HL-60 (cell line): ENCODE measurements around the gene CLCNKB.

Experiments
- DNase-seq, 2 experiments: peaks; one replicate each; pipeline ENCODE4 v3.0.0-alpha.2; 2010 to 2020; ENCODE audit warnings: low read depth in 1 of 2, low spot score in 1 of 2
- H3K27ac ChIP-seq: fragments of 250-450 bp; sonication (Bioruptor Pico); replicated peaks from 2 replicates; pipeline ENCODE4 v1.5.1; 2020; ENCODE audit warnings: mild to moderate bottlenecking, moderate library complexity
- H3K27me3 ChIP-seq: fragments of 250-450 bp; sonication (Bioruptor Pico); 2 replicates; pipeline ENCODE4 v1.5.1; 2021; ENCODE audit warnings: mild to moderate bottlenecking, moderate library complexity; ENCODE audit not compliant: insufficient read depth, poor library complexity, severe bottlenecking
- H3K4me3 ChIP-seq: replicated peaks from 2 replicates; pipeline ENCODE4 v1.5.1; 2011; ENCODE audit warnings: mild to moderate bottlenecking, control low read depth, low read length; ENCODE audit not compliant: insufficient read depth
- CTCF ChIP-seq: IDR thresholded peaks from one replicate; pipeline ENCODE4 v1.5.1; 2011; ENCODE audit warnings: low read length, control low read depth, inconsistent platforms; ENCODE audit not compliant: insufficient read depth
- GABPA ChIP-seq: IDR thresholded peaks from 2 replicates; pipeline ENCODE4 v1.6.1; 2012; ENCODE audit warnings: low read depth
- POLR2AphosphoS5 ChIP-seq: IDR thresholded peaks from 2 replicates; pipeline ENCODE4 v1.6.1; 2012; ENCODE audit warnings: low read depth
- REST ChIP-seq: IDR thresholded peaks from 2 replicates; pipeline ENCODE4 v1.6.1; 2012; ENCODE audit warnings: low read depth; ENCODE audit not compliant: insufficient replicate concordance
- SPI1 ChIP-seq: IDR thresholded peaks from 2 replicates; pipeline ENCODE4 v1.6.1; 2012; ENCODE audit warnings: low read depth, mild to moderate bottlenecking, borderline replicate concordance
- long read RNA-seq: library from polyadenylated mRNA; unstranded; transcript quantifications from one replicate; pipeline ENCODE4 v2.0.0, GENCODE V29; 2020

Gene CLCNKB
- long read RNA-seq = 0 reads

- no peak for DNase-seq
- H3K27ac ChIP-seq = no peak within 1 kb of the TSS
- H3K4me3 ChIP-seq = no peak within 1 kb of the TSS
- no peak for TF ChIP-seq CTCF
- no peak for TF ChIP-seq SPI1
- no peak for TF ChIP-seq REST
- TF ChIP-seq POLR2AphosphoS5 = no peak
- TF ChIP-seq GABPA = no peak
- H3K27me3 ChIP-seq = peaks cover 3% of the 10 kb centered on the region
Measured at GRCh38 chr1:16043521-16043920, at the start of gene CLCNKB. Gene CLCNKB (plus strand): TSS chr1:16043782. CDS start chr1:16044493, 711 bp downstream.

- TF ChIP-seq GABPA = no peak
- no peak for TF ChIP-seq POLR2AphosphoS5
- TF ChIP-seq REST = no peak
- TF ChIP-seq CTCF = no peak
- TF ChIP-seq SPI1 = no peak
- Histone ChIP-seq H3K27me3 (no peaks in the 10 kb centered on the region), H3K27ac (no peak overlapping the region), H3K4me3 (no peak overlapping the region)
- DNase-seq = no peak
Measured at GRCh38 chr1:15994081-15994480, 49.5 kb upstream of the CLCNKB start.

- peak in 1 of 2 experiments; percentile 21 for DNase-seq
- H3K27me3 ChIP-seq = no peaks in the 10 kb centered on the region
- no peak overlapping the region for H3K4me3 ChIP-seq
- TF ChIP-seq CTCF (peak; percentile 75), GABPA (no peak), POLR2AphosphoS5 (no peak), SPI1 (no peak), REST (no peak)
- no peak overlapping the region for H3K27ac ChIP-seq
Measured at GRCh38 chr1:15994590-15995351, 48.8 kb upstream of the CLCNKB start.
